HCT116 (cell line): ENCODE measurements around the gene TM9SF4. TPM values are rescaled to one million over a fixed set of nuclear protein-coding genes. Genes with fewer than 3 reads are reported as not detected.

Source experiments
- ATAC-seq: fragments of 200-7000 bp; cut with Tn5 transposase; 2 replicates; pipeline ENCODE4 v1.9.1; 2020; ENCODE audit warnings: mild to moderate bottlenecking, moderate library complexity
- BruUV-seq: library from RNA; stranded (reverse); fragments of 400-500 nt; replicated peaks from 2 replicates; lab custom pipeline; 2021; lab: Mats Ljungman, UMichigan
- CTCF ChIA-PET: fragments of 300-600 bp; sonication (Branson Sonifier 250); formaldehyde crosslinking; loops from one replicate; lab custom pipeline; 2021; ENCODE audit warnings: antibody characterized with exemption; lab: Charles Lee
- POLR2A ChIA-PET: fragments of 300-600, 350-600 bp; sonication (Branson Sonifier 250); formaldehyde crosslinking; loops from one replicate; lab custom pipeline; 2021; ENCODE audit warnings: antibody characterized with exemption; lab: Charles Lee
- RAD21 ChIA-PET, 2 experiments: fragments of 300-600 bp; sonication (Branson Sonifier 250); formaldehyde crosslinking; loops; one replicate each; lab custom pipeline; 2023; ENCODE audit warnings: low total read pairs in 2 of 2; ENCODE audit not compliant: uncharacterized antibody in 2 of 2, unreplicated experiment in 2 of 2, low non-redundant PET in 1 of 2; lab: Charles Lee
- DNase-seq: peaks from one replicate; pipeline ENCODE4 v3.0.0-alpha.2; 2010; ENCODE audit warnings: low read depth, low spot score
- H2AFZ ChIP-seq: fragments of 200-600 bp; shearing (Covaris generic), sonication (generic); 2 replicates; pipeline ENCODE4 v1.6.1; 2017; ENCODE audit warnings: low read depth, mixed run types, mixed read lengths, antibody characterized with exemption, low read length; ENCODE audit not compliant: poor library complexity, severe bottlenecking
- H3K27ac ChIP-seq: 2 replicates; pipeline ENCODE4 v1.5.1; 2012; ENCODE audit warnings: low read depth, low read length
- H3K27me3 ChIP-seq: fragments of 200-600 bp; sonication (generic); 2 replicates; pipeline ENCODE4 v1.6.1; 2016; ENCODE audit warnings: mixed run types, low read length, mixed read lengths; ENCODE audit not compliant: insufficient read depth
- H3K36me3 ChIP-seq, 2 experiments: fragments of 200-500 bp in 1 of 2; fragments of 200-600 bp in 1 of 2; sonication (Bioruptor generic) in 1 of 2; sonication (generic) in 1 of 2; 2 replicates each; pipeline versions ENCODE4 v1.5.1 to v1.6.1; 2014 to 2016; ENCODE audit warnings: low read length in 2 of 2, inconsistent platforms in 1 of 2, mixed read lengths in 1 of 2, mixed run types in 1 of 2; ENCODE audit not compliant: insufficient read depth in 2 of 2, control insufficient read depth in 1 of 2
- H3K4me1 ChIP-seq, 2 experiments: fragments of 200-600 bp in 1 of 2; sonication (generic) in 1 of 2; 2 replicates each; pipeline versions ENCODE4 v1.5.1 to v1.6.1; 2012 to 2017; ENCODE audit warnings: low read length in 2 of 2, inconsistent platforms in 1 of 2, mild to moderate bottlenecking in 1 of 2, mixed read lengths in 1 of 2, mixed run types in 1 of 2, moderate library complexity in 1 of 2; ENCODE audit not compliant: insufficient read depth in 2 of 2, control insufficient read depth in 1 of 2
- H3K4me2 ChIP-seq: fragments of 200-600 bp; sonication (generic); 2 replicates; pipeline ENCODE4 v1.6.1; 2017; ENCODE audit warnings: mixed run types, low read length, mixed read lengths
- H3K4me3 ChIP-seq, 2 experiments: fragments of 200-600 bp in 1 of 2; sonication (generic) in 1 of 2; replicated peaks in 1 of 2; 2 replicates each; pipeline ENCODE4 v1.5.1; 2011 to 2016; ENCODE audit warnings: low read length in 2 of 2, control low read depth in 1 of 2, low read depth in 1 of 2, mild to moderate bottlenecking in 1 of 2, mixed read lengths in 1 of 2, mixed run types in 1 of 2
- H3K79me2 ChIP-seq: fragments of 200-600 bp; sonication (generic); 2 replicates; pipeline ENCODE4 v1.6.1; 2017; ENCODE audit warnings: mild to moderate bottlenecking, mixed run types, low read length, moderate library complexity, mixed read lengths; ENCODE audit not compliant: insufficient read depth
- H3K9ac ChIP-seq: fragments of 200-600 bp; sonication (generic); 2 replicates; pipeline ENCODE4 v1.6.1; 2016; ENCODE audit warnings: low read length, mixed read lengths
- H3K9me2 ChIP-seq: fragments of 200-600 bp; sonication (generic), shearing (Covaris generic); 2 replicates; pipeline ENCODE4 v1.6.1; 2017; ENCODE audit warnings: mixed run types, mild to moderate bottlenecking, moderate library complexity; ENCODE audit not compliant: insufficient read depth
- H3K9me3 ChIP-seq, 2 experiments: fragments of 200-500 bp in 1 of 2; fragments of 200-600 bp in 1 of 2; sonication (Bioruptor generic) in 1 of 2; sonication (generic) in 1 of 2; 2 replicates each; pipeline ENCODE4 v1.6.1; 2014 to 2017; ENCODE audit warnings: low read length in 2 of 2, mixed read lengths in 2 of 2, inconsistent platforms in 1 of 2, low read depth in 1 of 2, mild to moderate bottlenecking in 1 of 2, mixed run types in 1 of 2, moderate library complexity in 1 of 2; ENCODE audit not compliant: control insufficient read depth in 1 of 2, insufficient read depth in 1 of 2
- H4K20me1 ChIP-seq: fragments of 200-600 bp; sonication (generic), shearing (Covaris generic); 2 replicates; pipeline ENCODE4 v1.6.1; 2017; ENCODE audit warnings: mixed run types, mild to moderate bottlenecking, moderate library complexity; ENCODE audit not compliant: insufficient read depth
- CBX3 ChIP-seq: IDR thresholded peaks from 2 replicates; pipeline ENCODE4 v1.6.1; 2012; ENCODE audit warnings: low read depth
- JUND ChIP-seq: IDR thresholded peaks from 2 replicates; pipeline ENCODE4 v1.6.1; 2012
- POLR2A ChIP-seq: IDR thresholded peaks from 2 replicates; pipeline ENCODE4 v1.7.0; 2011; ENCODE audit warnings: borderline replicate concordance; ENCODE audit not compliant: insufficient read depth, insufficient read length; ENCODE audit errors: extremely low read depth
- POLR2AphosphoS5 ChIP-seq: IDR thresholded peaks from 2 replicates; pipeline ENCODE4 v1.6.1; 2011; ENCODE audit warnings: mild to moderate bottlenecking, low read depth, low read length, moderate library complexity
- RAD21 ChIP-seq: IDR thresholded peaks from 2 replicates; pipeline ENCODE4 v1.6.1; 2012; ENCODE audit warnings: low read depth, mild to moderate bottlenecking
- SP1 ChIP-seq: IDR thresholded peaks from 2 replicates; pipeline ENCODE4 v1.6.1; 2012; ENCODE audit warnings: low read depth
- SRF ChIP-seq: IDR thresholded peaks from 2 replicates; pipeline ENCODE4 v1.6.1; 2012; ENCODE audit warnings: low read depth
- TCF7L2 ChIP-seq: IDR thresholded peaks from 2 replicates; pipeline ENCODE4 v1.7.0; 2011; ENCODE audit warnings: borderline replicate concordance, inconsistent platforms; ENCODE audit not compliant: insufficient read depth, insufficient read length; ENCODE audit errors: extremely low read depth
- intact Hi-C: fragments of 100-400 bp; cut with micrococcal nuclease; formaldehyde crosslinking; loops from 2 replicates; pipeline ENCODE4 v1.10.0; 2022
- total RNA-seq: library from RNA; stranded (reverse); gene quantifications from one replicate; pipeline ENCODE4 v1.2.1, GENCODE V29; 2021; ENCODE audit not compliant: unreplicated experiment

The TM9SF4 gene
- total RNA-seq, 1 experiment from 2014 or later: 51.2 TPM

DNA sequence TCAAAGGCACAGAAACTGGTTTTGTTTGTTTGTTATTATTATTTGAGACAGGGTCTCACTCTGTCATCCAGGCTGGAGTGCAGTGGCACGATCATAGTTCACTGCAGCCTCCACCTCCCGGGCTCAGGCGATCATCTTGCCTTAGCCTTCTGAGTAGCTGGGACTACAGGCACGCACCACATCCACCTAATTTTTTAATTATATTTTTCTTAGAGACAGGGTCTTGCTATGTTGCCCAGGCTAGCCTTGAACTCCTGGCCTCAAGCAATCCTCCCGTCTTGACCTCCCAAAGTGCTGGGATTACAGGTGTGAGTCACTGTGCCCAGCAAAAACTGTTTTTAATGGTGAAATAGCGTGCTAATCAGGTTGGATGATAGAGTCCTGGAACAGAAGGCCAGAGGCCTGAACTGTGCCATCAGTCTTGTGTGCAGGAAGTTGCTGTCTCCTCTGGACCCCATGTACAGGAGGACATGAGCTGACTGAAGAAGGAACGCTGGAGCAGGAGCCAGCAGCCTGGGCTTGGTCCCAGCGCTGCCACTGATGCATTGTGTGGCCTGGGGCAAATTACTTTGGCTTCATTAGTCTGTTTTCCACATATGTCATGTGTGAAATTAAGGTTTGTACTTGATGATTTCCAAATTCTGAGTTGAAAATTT lies 4.9 kb downstream of the TM9SF4 start:
- intact Hi-C loops: no loop called here
- ChIA-PET CTCF (no interaction called here), POLR2A (no interaction called here), RAD21 (no interaction called here)
- H3K4me3 ChIP-seq: no peak overlapping the region
- H3K9me3 ChIP-seq: no peaks in the 10 kb centered on the region
- no peak overlapping the region for H2AFZ ChIP-seq
- peaks cover 6% of the 10 kb centered on the region; the same call in 1 of the 2 replicates for H4K20me1 ChIP-seq
- no TSS peak for BruUV-seq
- H3K36me3 ChIP-seq: peaks cover 8 to 10% of the 10 kb centered on the region in 2 experiments; a peak in 2 of 4 replicates
- no peaks in the 10 kb centered on the region for H3K27me3 ChIP-seq
- ATAC-seq (no peak), DNase-seq (no peak)
- peaks cover 98% of the 10 kb centered on the region for H3K79me2 ChIP-seq
- H3K4me2 ChIP-seq: no peak overlapping the region
- no peak overlapping the region for H3K27ac ChIP-seq
- peaks cover 6 to 10% of the 10 kb centered on the region in 2 experiments for H3K4me1 ChIP-seq
- H3K9me2 ChIP-seq: no peaks in the 10 kb centered on the region
- H3K9ac ChIP-seq: no peak overlapping the region
- no peak for TF ChIP-seq POLR2A
- TF ChIP-seq CBX3: no peak
- no peak for TF ChIP-seq JUND
- no peak for TF ChIP-seq POLR2AphosphoS5
- TF ChIP-seq, all 23 proteins: peak for 0

DNA sequence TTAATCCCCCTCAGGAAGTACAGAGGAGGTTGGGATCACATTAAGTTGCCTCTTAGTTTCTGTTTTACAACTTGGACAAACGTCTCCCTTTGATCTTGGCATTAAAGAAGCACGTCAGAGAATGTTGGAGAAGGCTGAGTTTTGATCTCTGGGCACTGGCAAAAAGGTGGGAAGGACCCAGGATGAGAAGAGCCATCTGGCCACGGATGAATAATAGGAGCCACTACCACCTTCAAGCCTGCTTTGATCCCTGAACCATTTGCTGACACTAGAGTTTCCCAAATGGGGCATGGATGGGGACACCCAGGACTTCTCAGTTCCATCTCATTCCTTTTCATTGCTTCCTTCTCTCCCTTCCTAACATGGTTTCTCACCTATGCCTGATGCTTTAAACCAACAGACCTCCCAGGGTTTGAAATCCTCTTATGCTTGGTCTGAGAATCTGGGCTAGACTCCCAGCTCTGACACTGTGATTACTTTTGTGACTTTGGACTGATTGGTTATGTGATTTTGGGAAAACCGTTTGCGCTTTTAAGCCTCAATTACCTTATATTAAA lies 5.8 kb downstream of the TM9SF4 start:
- Histone ChIP-seq H3K36me3 (peaks cover 8 to 10% of the 10 kb centered on the region in 2 experiments; a peak in 2 of 4 replicates), H3K9ac (no peak overlapping the region), H3K9me3 (no peaks in the 10 kb centered on the region; a peak in 1 of 4 replicates), H3K4me3 (no peak overlapping the region), H2AFZ (no peak overlapping the region), H3K9me2 (no peaks in the 10 kb centered on the region), H3K4me1 (peaks cover 6 to 9% of the 10 kb centered on the region in 2 experiments), H4K20me1 (peaks cover 6% of the 10 kb centered on the region; the same call in 1 of the 2 replicates), H3K27me3 (no peaks in the 10 kb centered on the region), H3K79me2 (peaks cover 99% of the 10 kb centered on the region), H3K27ac (no peak overlapping the region), H3K4me2 (no peak overlapping the region)
- no peak for ATAC-seq
- TF ChIP-seq SP1: no peak
- peak; percentile 34 for TF ChIP-seq TCF7L2
- TF ChIP-seq RAD21: no peak
- TF ChIP-seq SRF: no peak
- intact Hi-C loops: no loop called here
- RAD21 ChIA-PET: no interaction called here
- BruUV-seq: no TSS peak
- CTCF ChIA-PET: no interaction called here
- POLR2A ChIA-PET: no interaction called here
- no peak for DNase-seq
